Neural progenitor cell (in vitro differentiated cells): ENCODE measurements around the gene SVBP.

Experiments used
- CTCF ChIP-seq: fragments of 200-600 bp; sonication (generic); IDR thresholded peaks from 2 replicates; pipeline ENCODE4 v1.5.1; 2017; ENCODE audit warnings: antibody characterized with exemption, mild to moderate bottlenecking
- EZH2phosphoT487 ChIP-seq: fragments of 200-600 bp; sonication (generic); IDR thresholded peaks from 2 replicates; pipeline ENCODE4 v1.6.1; 2017; ENCODE audit warnings: antibody characterized with exemption

- TF ChIP-seq CTCF (no peak), EZH2phosphoT487 (no peak)
Measured at GRCh38 chr1:42776502-42776901, 40.7 kb downstream of the SVBP start.
